Measurements from ENCODE around the gene ZNF784.

ZNF784 gene

DNA sequence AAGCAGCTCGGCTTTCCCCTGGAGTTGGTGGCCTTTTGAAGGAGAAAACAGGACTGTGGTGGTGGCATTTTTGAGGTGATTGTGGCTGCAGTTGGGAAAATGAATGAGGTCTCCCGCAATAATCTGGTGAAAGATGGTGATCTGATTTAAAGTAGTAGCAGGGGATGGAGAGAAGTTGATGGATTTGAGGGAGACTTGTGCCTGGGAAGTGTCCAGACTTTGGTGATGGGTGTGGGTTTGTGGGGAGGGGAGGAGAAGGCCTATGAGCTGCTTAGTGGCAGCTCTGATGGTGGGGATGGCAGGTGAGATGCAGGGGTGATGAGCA, 46.6 kb upstream of the ZNF784 start (continued):
- TF ChIP-seq ZNF747 (tag by site-specific recombination; IDR thresholded peaks at IDR 0.05) (no peak), ZNF768 (tag by site-specific recombination; IDR thresholded peaks at IDR 0.05) (no peak), ZNF223 (tag by site-specific recombination; IDR thresholded peaks at IDR 0.05) (no peak), ZNF10 (tag by site-specific recombination; IDR thresholded peaks at IDR 0.05) (peak; percentile 96), ZNF701 (tag by site-specific recombination; IDR thresholded peaks at IDR 0.05) (no peak), ZNF677 (tag by site-specific recombination; IDR thresholded peaks at IDR 0.05) (no peak), ZNF416 (tag by site-specific recombination; IDR thresholded peaks at IDR 0.05) (no peak), ZNF157 (tag by site-specific recombination; IDR thresholded peaks at IDR 0.05) (no peak), OSR2 (tag by site-specific recombination; IDR thresholded peaks at IDR 0.05) (peak; percentile 58), SP2 (tag by site-specific recombination; IDR thresholded peaks at IDR 0.05) (no peak), ZNF529 (tag by site-specific recombination; IDR thresholded peaks at IDR 0.05; ENCODE audit: insufficient replicate concordance) (no peak), GLIS1 (tag by site-specific recombination; IDR thresholded peaks at IDR 0.05) (no peak), KLF17 (tag by site-specific recombination; IDR thresholded peaks at IDR 0.05) (no peak), ZBTB21 (tag by site-specific recombination; IDR thresholded peaks at IDR 0.05) (no peak), ZNF645 (tag by site-specific recombination; IDR thresholded peaks at IDR 0.05) (no peak), RBAK (tag by site-specific recombination; IDR thresholded peaks at IDR 0.05) (no peak), EGR2 (tag by site-specific recombination; IDR thresholded peaks at IDR 0.05; ENCODE audit: low read depth) (no peak), ZBTB17 (tag by site-specific recombination; IDR thresholded peaks at IDR 0.05) (peak; percentile 73), ZBTB48 (tag by site-specific recombination; IDR thresholded peaks at IDR 0.05) (no peak), ZNF514 (tag by site-specific recombination; IDR thresholded peaks at IDR 0.05) (no peak), HOXA7 (CRISPR knock-in tag; IDR thresholded peaks at IDR 0.05; ENCODE audit: borderline replicate concordance) (no peak), ZNF335 (tag by site-specific recombination; conservative IDR thresholded peaks at IDR 0.05) (0 out of 2 replicates have a peak, but pooled peaks have one; percentile 2), ZNF600 (tag by site-specific recombination; IDR thresholded peaks at IDR 0.05) (0 out of 2 replicates have a peak, but pooled peaks have one; percentile 24)
- TF ChIP-seq, protein P1, sequence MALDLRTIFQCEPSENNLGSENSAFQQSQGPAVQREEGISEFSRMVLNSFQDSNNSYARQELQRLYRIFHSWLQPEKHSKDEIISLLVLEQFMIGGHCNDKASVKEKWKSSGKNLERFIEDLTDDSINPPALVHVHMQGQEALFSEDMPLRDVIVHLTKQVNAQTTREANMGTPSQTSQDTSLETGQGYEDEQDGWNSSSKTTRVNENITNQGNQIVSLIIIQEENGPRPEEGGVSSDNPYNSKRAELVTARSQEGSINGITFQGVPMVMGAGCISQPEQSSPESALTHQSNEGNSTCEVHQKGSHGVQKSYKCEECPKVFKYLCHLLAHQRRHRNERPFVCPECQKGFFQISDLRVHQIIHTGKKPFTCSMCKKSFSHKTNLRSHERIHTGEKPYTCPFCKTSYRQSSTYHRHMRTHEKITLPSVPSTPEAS (tag by site-specific recombination; IDR thresholded peaks at IDR 0.05), result no peak
- TF ChIP-seq, protein P2, sequence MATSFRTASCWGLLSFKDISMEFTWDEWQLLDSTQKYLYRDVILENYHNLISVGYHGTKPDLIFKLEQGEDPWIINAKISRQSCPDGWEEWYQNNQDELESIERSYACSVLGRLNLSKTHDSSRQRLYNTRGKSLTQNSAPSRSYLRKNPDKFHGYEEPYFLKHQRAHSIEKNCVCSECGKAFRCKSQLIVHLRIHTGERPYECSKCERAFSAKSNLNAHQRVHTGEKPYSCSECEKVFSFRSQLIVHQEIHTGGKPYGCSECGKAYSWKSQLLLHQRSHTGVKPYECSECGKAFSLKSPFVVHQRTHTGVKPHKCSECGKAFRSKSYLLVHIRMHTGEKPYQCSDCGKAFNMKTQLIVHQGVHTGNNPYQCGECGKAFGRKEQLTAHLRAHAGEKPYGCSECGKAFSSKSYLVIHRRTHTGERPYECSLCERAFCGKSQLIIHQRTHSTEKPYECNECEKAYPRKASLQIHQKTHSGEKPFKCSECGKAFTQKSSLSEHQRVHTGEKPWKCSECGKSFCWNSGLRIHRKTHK (tag by site-specific recombination; IDR thresholded peaks at IDR 0.05), result no peak
- TF ChIP-seq, protein P3, sequence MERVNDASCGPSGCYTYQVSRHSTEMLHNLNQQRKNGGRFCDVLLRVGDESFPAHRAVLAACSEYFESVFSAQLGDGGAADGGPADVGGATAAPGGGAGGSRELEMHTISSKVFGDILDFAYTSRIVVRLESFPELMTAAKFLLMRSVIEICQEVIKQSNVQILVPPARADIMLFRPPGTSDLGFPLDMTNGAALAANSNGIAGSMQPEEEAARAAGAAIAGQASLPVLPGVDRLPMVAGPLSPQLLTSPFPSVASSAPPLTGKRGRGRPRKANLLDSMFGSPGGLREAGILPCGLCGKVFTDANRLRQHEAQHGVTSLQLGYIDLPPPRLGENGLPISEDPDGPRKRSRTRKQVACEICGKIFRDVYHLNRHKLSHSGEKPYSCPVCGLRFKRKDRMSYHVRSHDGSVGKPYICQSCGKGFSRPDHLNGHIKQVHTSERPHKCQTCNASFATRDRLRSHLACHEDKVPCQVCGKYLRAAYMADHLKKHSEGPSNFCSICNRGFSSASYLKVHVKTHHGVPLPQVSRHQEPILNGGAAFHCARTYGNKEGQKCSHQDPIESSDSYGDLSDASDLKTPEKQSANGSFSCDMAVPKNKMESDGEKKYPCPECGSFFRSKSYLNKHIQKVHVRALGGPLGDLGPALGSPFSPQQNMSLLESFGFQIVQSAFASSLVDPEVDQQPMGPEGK (tag by site-specific recombination; IDR thresholded peaks at IDR 0.05), result no peak
